B cell (primary cell): Measurements from ENCODE around the gene IL22RA1. TPM values are rescaled to one million over a fixed set of nuclear protein-coding genes. Genes with fewer than 3 reads are reported as not detected.

Experiments used
- ATAC-seq: fragments of 200-7000 bp; cut with Tn5 transposase; one replicate; pipeline ENCODE4 v1.10.0; 2021; ENCODE audit warnings: low read depth, mild to moderate bottlenecking, moderate number of reproducible peaks, moderate library complexity
- CTCF ChIA-PET: fragments of 350-600 bp; sonication (Branson Sonifier 250); formaldehyde crosslinking; loops from one replicate; lab custom pipeline; 2021; ENCODE audit warnings: antibody characterized with exemption, inconsistent platforms; lab: Charles Lee
- POLR2A ChIA-PET: fragments of 350-600 bp; sonication (Branson Sonifier 250); formaldehyde crosslinking; loops from one replicate; lab custom pipeline; 2021; ENCODE audit warnings: antibody characterized with exemption; lab: Charles Lee
- DNase-seq: peaks from one replicate; pipeline ENCODE4 v3.0.0; 2013
- H2AFZ ChIP-seq: 2 replicates; pipeline ENCODE4 v1.6.1; 2012; ENCODE audit warnings: mild to moderate bottlenecking, low read depth, low read length; ENCODE audit not compliant: insufficient read depth, poor library complexity, severe bottlenecking
- H3K27ac ChIP-seq, 2 donors: 1 replicate in 1 of 2; 2 replicates in 1 of 2; pipeline ENCODE4 v1.5.1; 2012 to 2013; ENCODE audit warnings: low read length in 2 of 2, mild to moderate bottlenecking in 2 of 2, moderate library complexity in 1 of 2
- H3K27me3 ChIP-seq, 4 experiments: fragments of 200-600 bp in 1 of 4; sonication (generic) in 1 of 4; replicated peaks in 1 of 4; 1 replicate in 2 of 4; 2 replicates in 2 of 4; pipeline versions ENCODE4 v1.6.1 to v1.7.0; 2013 to 2016; ENCODE audit warnings: low read length in 3 of 4, mild to moderate bottlenecking in 2 of 4, mixed read lengths in 1 of 4, moderate library complexity in 1 of 4; ENCODE audit not compliant: insufficient read depth in 4 of 4, control insufficient read depth in 3 of 4; ENCODE audit errors: control extremely low read depth in 1 of 4
- H3K36me3 ChIP-seq, 2 experiments: replicated peaks in 1 of 2; 1 replicate in 1 of 2; 2 replicates in 1 of 2; pipeline versions ENCODE4 v1.6.1 to v1.7.1; 2013; ENCODE audit warnings: low read length in 1 of 2; ENCODE audit not compliant: insufficient read depth in 2 of 2, control insufficient read depth in 1 of 2; ENCODE audit errors: control extremely low read depth in 1 of 2, extremely low read depth in 1 of 2
- H3K4me1 ChIP-seq, 2 donors: fragments of 200-600 bp in 1 of 2; sonication (generic) in 1 of 2; 1 replicate in 1 of 2; 2 replicates in 1 of 2; pipeline versions ENCODE4 v1.5.1 to v1.6.1; 2013 to 2017; ENCODE audit warnings: low read length in 2 of 2; ENCODE audit not compliant: control insufficient read depth in 2 of 2, insufficient read depth in 2 of 2
- H3K4me2 ChIP-seq: replicated peaks from 2 replicates; pipeline ENCODE3; 2012; ENCODE audit warnings: mild to moderate bottlenecking, low read depth, low read length; ENCODE audit not compliant: poor library complexity, severe bottlenecking
- H3K4me3 ChIP-seq, 5 experiments: fragments of 200-600 bp in 1 of 5; sonication (generic) in 1 of 5; 1 replicate in 3 of 5; 2 replicates in 2 of 5; pipeline versions ENCODE4 v1.5.1 to v1.7.0; 2011 to 2016; ENCODE audit warnings: low read length in 4 of 5, mild to moderate bottlenecking in 4 of 5, low read depth in 2 of 5, control low read depth in 1 of 5, moderate library complexity in 1 of 5; ENCODE audit not compliant: insufficient read depth in 1 of 5; ENCODE audit errors: control extremely low read depth in 1 of 5, extremely low read depth in 1 of 5
- H3K79me2 ChIP-seq: fragments of 200-600 bp; sonication (generic); one replicate; pipeline ENCODE4 v1.6.0; 2016; ENCODE audit warnings: low read length; ENCODE audit not compliant: control insufficient read depth, insufficient read depth
- H3K9ac ChIP-seq: fragments of 200-600 bp; sonication (generic); 2 replicates; pipeline ENCODE4 v1.6.1; 2017; ENCODE audit warnings: mild to moderate bottlenecking, low read length, moderate library complexity
- H3K9me3 ChIP-seq, 3 donors: one replicate each; pipeline versions ENCODE4 v1.6.1 to v1.7.1; 2013; ENCODE audit warnings: low read length in 2 of 3; ENCODE audit not compliant: control insufficient read depth in 2 of 3, insufficient read depth in 1 of 3; ENCODE audit errors: control extremely low read depth in 1 of 3
- H4K20me1 ChIP-seq: 2 replicates; pipeline ENCODE4 v1.6.0; 2012; ENCODE audit warnings: mild to moderate bottlenecking, low read length; ENCODE audit not compliant: insufficient read depth, control insufficient read depth, poor library complexity, severe bottlenecking
- H3K27ac Mint-ChIP-seq: one replicate; pipeline ENCODE4 v1.8.0; 2021; ENCODE audit warnings: mixed read lengths
- H3K27me3 Mint-ChIP-seq: one replicate; pipeline ENCODE4 v1.8.0; 2021; ENCODE audit warnings: mixed read lengths
- H3K4me1 Mint-ChIP-seq: one replicate; pipeline ENCODE4 v1.8.0; 2021; ENCODE audit warnings: mixed read lengths
- H3K4me3 Mint-ChIP-seq: one replicate; pipeline ENCODE4 v1.8.0; 2021; ENCODE audit warnings: mixed read lengths
- H3K9me3 Mint-ChIP-seq: one replicate; pipeline ENCODE4 v1.8.0; 2022; ENCODE audit warnings: mixed read lengths; ENCODE audit not compliant: insufficient read depth
- EZH2 ChIP-seq: IDR thresholded peaks from 2 replicates; pipeline ENCODE4 v1.6.1; 2012; ENCODE audit warnings: borderline replicate concordance, low read depth, mild to moderate bottlenecking, moderate library complexity, low read length; ENCODE audit not compliant: insufficient read depth, poor library complexity, severe bottlenecking
- WGBS: methylation state at CpG from one replicate; pipeline ENCODE4 v1.1.5; 2013; ENCODE audit warnings: missing lambda C conversion rate; ENCODE audit not compliant: insufficient coverage; 5-methylcytosine and 5-hydroxymethylcytosine counted together
- intact Hi-C: fragments of 100-400 bp; cut with micrococcal nuclease; formaldehyde crosslinking; loops from one replicate; pipeline ENCODE4 v1.10.0; 2022
- polyA plus RNA-seq: library from polyadenylated mRNA; depleted of rRNA; stranded (reverse); fragments of >200 nt; gene quantifications from 2 replicates; pipeline ENCODE4 v1.2.3, GENCODE V29; 2012
- total RNA-seq, 2 donors: library from RNA; stranded (reverse); fragments of 120-200 nt in 1 of 2; gene quantifications; 1 replicate in 1 of 2; 2 replicates in 1 of 2; pipeline versions ENCODE4 v1.2.3 to v1.2.4, GENCODE V29; 2013 to 2022
- TF ChIP-seq, protein P1 (sequence below): fragments of 200-600 bp; IDR thresholded peaks from one replicate; pipeline ENCODE4 v1.8.0; 2022; ENCODE audit warnings: antibody characterized with exemption, mild to moderate bottlenecking

The IL22RA1 gene
- total and polyA plus RNA-seq, 2 donors (not counting 1 experiment from before 2014, with no cell fraction given) = 0.10 TPM

- H3K27me3 ChIP-seq = no peaks in the 10 kb centered on the region
- TF ChIP-seq, protein P1, sequence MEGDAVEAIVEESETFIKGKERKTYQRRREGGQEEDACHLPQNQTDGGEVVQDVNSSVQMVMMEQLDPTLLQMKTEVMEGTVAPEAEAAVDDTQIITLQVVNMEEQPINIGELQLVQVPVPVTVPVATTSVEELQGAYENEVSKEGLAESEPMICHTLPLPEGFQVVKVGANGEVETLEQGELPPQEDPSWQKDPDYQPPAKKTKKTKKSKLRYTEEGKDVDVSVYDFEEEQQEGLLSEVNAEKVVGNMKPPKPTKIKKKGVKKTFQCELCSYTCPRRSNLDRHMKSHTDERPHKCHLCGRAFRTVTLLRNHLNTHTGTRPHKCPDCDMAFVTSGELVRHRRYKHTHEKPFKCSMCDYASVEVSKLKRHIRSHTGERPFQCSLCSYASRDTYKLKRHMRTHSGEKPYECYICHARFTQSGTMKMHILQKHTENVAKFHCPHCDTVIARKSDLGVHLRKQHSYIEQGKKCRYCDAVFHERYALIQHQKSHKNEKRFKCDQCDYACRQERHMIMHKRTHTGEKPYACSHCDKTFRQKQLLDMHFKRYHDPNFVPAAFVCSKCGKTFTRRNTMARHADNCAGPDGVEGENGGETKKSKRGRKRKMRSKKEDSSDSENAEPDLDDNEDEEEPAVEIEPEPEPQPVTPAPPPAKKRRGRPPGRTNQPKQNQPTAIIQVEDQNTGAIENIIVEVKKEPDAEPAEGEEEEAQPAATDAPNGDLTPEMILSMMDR = no peak
- TF ChIP-seq EZH2 = no peak
- peaks cover 1 to 8% (median 7%) of the 10 kb centered on the region in 3 donors for H3K9me3 ChIP-seq
- H3K9ac ChIP-seq = no peak overlapping the region
- no peaks in the 10 kb centered on the region for H4K20me1 ChIP-seq
- no peaks in the 10 kb centered on the region for H3K79me2 ChIP-seq
- peaks cover 21% of the 10 kb centered on the region for H3K27me3 Mint-ChIP-seq
- ChIA-PET POLR2A (interaction anchor here (0.6 kb wide), 1 partner anchor 470 kb away, joined by 3 read pairs; no protein-coding TSS in a partner anchor), CTCF (no interaction called here)
- 100% methylated on average over 4 of the region's 7 CpGs for WGBS
- no peak overlapping the region for H3K4me2 ChIP-seq
- no peak overlapping the region for H3K4me3 ChIP-seq
- ATAC-seq = no peak
- H3K27ac ChIP-seq = no peak overlapping the region
- H3K4me1 Mint-ChIP-seq = no peaks in the 10 kb centered on the region
- no peak overlapping the region for H2AFZ ChIP-seq
- H3K9me3 Mint-ChIP-seq = peaks cover 4% of the 10 kb centered on the region
- no peaks in the 10 kb centered on the region for H3K36me3 ChIP-seq
- H3K27ac Mint-ChIP-seq = no peak overlapping the region
- no peak overlapping the region for H3K4me3 Mint-ChIP-seq
- no peaks in the 10 kb centered on the region for H3K4me1 ChIP-seq
- no peak for DNase-seq
- intact Hi-C loops = no loop called here
These were observed 15.1 kb downstream of the IL22RA1 start for GRCh38 chr1:24127801-24128363.

DNA sequence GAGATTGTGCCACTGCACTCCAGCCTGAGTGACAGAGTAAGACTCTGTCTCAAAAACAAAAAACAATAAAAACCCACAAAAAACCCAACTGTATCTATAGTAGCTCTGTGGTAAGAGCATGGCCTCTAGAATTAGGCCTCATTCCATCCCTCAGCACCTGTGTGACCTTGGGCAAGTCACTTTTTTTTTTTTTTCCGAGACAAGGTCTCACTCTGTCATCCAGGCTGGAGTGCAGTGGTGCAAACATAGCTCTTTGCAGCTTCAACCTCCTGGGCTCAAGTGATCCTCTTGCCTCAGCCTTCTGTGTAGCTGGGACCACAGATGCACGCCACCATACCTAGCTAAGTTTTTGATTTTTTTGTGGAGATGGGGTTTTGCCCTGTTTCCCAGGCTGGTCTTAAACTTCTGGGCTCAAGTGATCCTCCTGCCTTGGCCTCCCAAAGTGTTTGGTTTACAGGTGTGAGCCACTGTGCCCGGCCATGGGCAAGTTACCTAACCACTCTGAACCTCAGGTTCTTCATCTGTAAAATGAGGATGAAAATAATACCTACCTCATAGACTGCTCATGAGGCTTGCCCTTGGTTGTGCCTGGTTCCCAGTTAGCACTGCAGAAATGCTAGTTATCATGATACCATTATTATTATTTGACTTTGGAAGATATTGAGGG, 15.7 kb downstream of the IL22RA1 start:
- Histone ChIP-seq H3K4me1 (no peaks in the 10 kb centered on the region), H3K9ac (no peak overlapping the region), H2AFZ (no peak overlapping the region), H3K36me3 (no peaks in the 10 kb centered on the region), H3K27me3 (no peaks in the 10 kb centered on the region), H3K9me3 (peaks cover 1 to 8% (median 7%) of the 10 kb centered on the region in 3 donors), H3K79me2 (no peaks in the 10 kb centered on the region), H3K4me2 (no peak overlapping the region), H4K20me1 (no peaks in the 10 kb centered on the region), H3K4me3 (no peak overlapping the region), H3K27ac (no peak overlapping the region)
- Mint-ChIP-seq H3K4me3 (no peak overlapping the region), H3K27ac (no peak overlapping the region), H3K9me3 (peaks cover 4% of the 10 kb centered on the region), H3K4me1 (no peaks in the 10 kb centered on the region), H3K27me3 (peaks cover 18% of the 10 kb centered on the region)
- ATAC-seq = no peak
- 100% methylated on average over 1 of the region's 3 CpGs for WGBS
- ChIA-PET POLR2A (interaction anchor here (0.6 kb wide), 1 partner anchor 470 kb away, joined by 3 read pairs; no protein-coding TSS in a partner anchor), CTCF (no interaction called here)
- intact Hi-C loops = no loop called here
- DNase-seq = no peak
- TF ChIP-seq, protein P1 = no peak
- no peak for TF ChIP-seq EZH2
